Measurements from ENCODE around the gene HNMT. TPM values are rescaled to one million over a fixed set of nuclear protein-coding genes. Genes with fewer than 3 reads are reported as not detected.
"Not testable (repeated sequence)": the region's sequence is repeated elsewhere in the genome, so short reads cannot be mapped to it uniquely, and the experiment has no call there.

Gene HNMT
- total and polyA plus RNA-seq, 5 donors from 2014 or later = not detected

- ATAC-seq (ENCODE audit: low read depth in 2 of 2) (no peak), DNase-seq (no peak)
- H3K4me3 ChIP-seq (ENCODE audit: low read depth, low read length) = no peak overlapping the region
- no peaks in the 10 kb centered on the region for H3K9me3 ChIP-seq (ENCODE audit: control insufficient read depth in 2 of 2, low read length in 2 of 2)
- Mint-ChIP-seq H3K9me3 (peaks cover 0 to 8% (median 3%) of the 10 kb centered on the region in 7 donors), H3K4me1 (no peaks in the 10 kb centered on the region), H3K4me3 (no peak overlapping the region), H3K36me3 (no peaks in the 10 kb centered on the region), H3K27me3 (no peaks in the 10 kb centered on the region), H3K27ac (no peak overlapping the region)
- H3K4me1 ChIP-seq (ENCODE audit: control insufficient read depth, insufficient read depth, low read length, poor library complexity, severe bottlenecking) = no peaks in the 10 kb centered on the region
- H3K27me3 ChIP-seq (ENCODE audit: control insufficient read depth, insufficient read depth, low read length) = no peaks in the 10 kb centered on the region
- H3K36me3 ChIP-seq (ENCODE audit: control insufficient read depth, insufficient read depth, low read length) = no peaks in the 10 kb centered on the region
- H3K27ac ChIP-seq (ENCODE audit: insufficient read depth, low read length, poor library complexity, severe bottlenecking) = no peak overlapping the region
These were observed 78.0 kb downstream of the HNMT start for GRCh38 chr2:138042311-138042710.

GRCh38 chr2:138043588-138043987, 79.3 kb downstream of the HNMT start:
- H3K4me3 ChIP-seq (ENCODE audit: low read depth, low read length); DNase-seq; H3K27me3 ChIP-seq (ENCODE audit: control insufficient read depth, insufficient read depth, low read length); H3K36me3 Mint-ChIP-seq; H3K4me1 ChIP-seq (ENCODE audit: control insufficient read depth, insufficient read depth, low read length, poor library complexity, severe bottlenecking); H3K9me3 Mint-ChIP-seq; H3K27me3 Mint-ChIP-seq; H3K9me3 ChIP-seq (ENCODE audit: control insufficient read depth in 2 of 2, low read length in 2 of 2); H3K36me3 ChIP-seq (ENCODE audit: control insufficient read depth, insufficient read depth, low read length); H3K4me1 Mint-ChIP-seq; H3K27ac Mint-ChIP-seq; H3K27ac ChIP-seq (ENCODE audit: insufficient read depth, low read length, poor library complexity, severe bottlenecking); ATAC-seq (ENCODE audit: low read depth in 2 of 2); H3K4me3 Mint-ChIP-seq: not testable (repeated sequence)

- no peaks in the 10 kb centered on the region for H3K36me3 ChIP-seq (ENCODE audit: control insufficient read depth, insufficient read depth, low read length)
- H3K27me3 Mint-ChIP-seq = no peaks in the 10 kb centered on the region
- H3K4me3 Mint-ChIP-seq = no peak overlapping the region
- H3K27ac ChIP-seq (ENCODE audit: insufficient read depth, low read length, poor library complexity, severe bottlenecking) = no peak overlapping the region
- H3K27me3 ChIP-seq (ENCODE audit: control insufficient read depth, insufficient read depth, low read length) = no peaks in the 10 kb centered on the region
- H3K9me3 Mint-ChIP-seq = peaks cover 0 to 4% (median 0%) of the 10 kb centered on the region in 7 donors
- DNase-seq = no peak
- no peaks in the 10 kb centered on the region for H3K36me3 Mint-ChIP-seq
- no peak overlapping the region for H3K27ac Mint-ChIP-seq
- ATAC-seq (ENCODE audit: low read depth in 2 of 2) = no peak
- no peak overlapping the region for H3K4me3 ChIP-seq (ENCODE audit: low read depth, low read length)
- H3K9me3 ChIP-seq (ENCODE audit: control insufficient read depth in 2 of 2, low read length in 2 of 2) = no peaks in the 10 kb centered on the region
- no peaks in the 10 kb centered on the region for H3K4me1 Mint-ChIP-seq
- H3K4me1 ChIP-seq (ENCODE audit: control insufficient read depth, insufficient read depth, low read length, poor library complexity, severe bottlenecking) = no peaks in the 10 kb centered on the region
These were observed 94.2 kb downstream of the HNMT start for GRCh38 chr2:138058427-138058826.

GRCh38 chr2:138059487-138060300, 95.4 kb downstream of the HNMT start:
- no peak for ATAC-seq (ENCODE audit: low read depth in 2 of 2)
- no peak overlapping the region for H3K27ac Mint-ChIP-seq

GRCh38 chr2:138060301-138060635, 96.0 kb downstream of the HNMT start:
- Mint-ChIP-seq H3K4me1 (no peaks in the 10 kb centered on the region), H3K36me3 (no peaks in the 10 kb centered on the region), H3K4me3 (no peak overlapping the region), H3K27ac (no peak overlapping the region), H3K27me3 (no peaks in the 10 kb centered on the region), H3K9me3 (peaks cover 0 to 8% (median 0%) of the 10 kb centered on the region in 7 donors)
- DNase-seq = no peak
- H3K27ac ChIP-seq (ENCODE audit: insufficient read depth, low read length, poor library complexity, severe bottlenecking) = no peak overlapping the region
- H3K36me3 ChIP-seq (ENCODE audit: control insufficient read depth, insufficient read depth, low read length) = no peaks in the 10 kb centered on the region
- no peaks in the 10 kb centered on the region for H3K4me1 ChIP-seq (ENCODE audit: control insufficient read depth, insufficient read depth, low read length, poor library complexity, severe bottlenecking)
- no peaks in the 10 kb centered on the region for H3K9me3 ChIP-seq (ENCODE audit: control insufficient read depth in 2 of 2, low read length in 2 of 2)
- no peak overlapping the region for H3K4me3 ChIP-seq (ENCODE audit: low read depth, low read length)
- no peak for ATAC-seq (ENCODE audit: low read depth in 2 of 2)
- no peaks in the 10 kb centered on the region for H3K27me3 ChIP-seq (ENCODE audit: control insufficient read depth, insufficient read depth, low read length)

More at GRCh38 chr2:138059487-138060300, 95.4 kb downstream of the HNMT start:
- Mint-ChIP-seq H3K4me1 (no peaks in the 10 kb centered on the region), H3K27me3 (no peaks in the 10 kb centered on the region), H3K4me3 (no peak overlapping the region), H3K9me3 (peaks cover 0 to 4% (median 0%) of the 10 kb centered on the region in 7 donors), H3K36me3 (no peaks in the 10 kb centered on the region)
- Histone ChIP-seq H3K36me3 (ENCODE audit: control insufficient read depth, insufficient read depth, low read length) (no peaks in the 10 kb centered on the region), H3K27ac (ENCODE audit: insufficient read depth, low read length, poor library complexity, severe bottlenecking) (no peak overlapping the region), H3K9me3 (ENCODE audit: control insufficient read depth in 2 of 2, low read length in 2 of 2) (no peaks in the 10 kb centered on the region), H3K4me1 (ENCODE audit: control insufficient read depth, insufficient read depth, low read length, poor library complexity, severe bottlenecking) (no peaks in the 10 kb centered on the region), H3K27me3 (ENCODE audit: control insufficient read depth, insufficient read depth, low read length) (no peaks in the 10 kb centered on the region), H3K4me3 (ENCODE audit: low read depth, low read length) (no peak overlapping the region)
- DNase-seq = no peak

GRCh38 chr2:138061961-138062360, 97.7 kb downstream of the HNMT start:
- H3K27me3 ChIP-seq (ENCODE audit: control insufficient read depth, insufficient read depth, low read length) = no peaks in the 10 kb centered on the region
- H3K27ac Mint-ChIP-seq = no peak overlapping the region
- H3K36me3 ChIP-seq (ENCODE audit: control insufficient read depth, insufficient read depth, low read length) = no peaks in the 10 kb centered on the region
- no peaks in the 10 kb centered on the region for H3K36me3 Mint-ChIP-seq
- DNase-seq (no peak), ATAC-seq (ENCODE audit: low read depth in 2 of 2) (no peak)
- H3K4me3 Mint-ChIP-seq = no peak overlapping the region
- H3K9me3 ChIP-seq (ENCODE audit: control insufficient read depth in 2 of 2, low read length in 2 of 2) = no peaks in the 10 kb centered on the region
- no peaks in the 10 kb centered on the region for H3K27me3 Mint-ChIP-seq
- H3K4me1 ChIP-seq (ENCODE audit: control insufficient read depth, insufficient read depth, low read length, poor library complexity, severe bottlenecking) = no peaks in the 10 kb centered on the region
- no peaks in the 10 kb centered on the region for H3K4me1 Mint-ChIP-seq
- H3K27ac ChIP-seq (ENCODE audit: insufficient read depth, low read length, poor library complexity, severe bottlenecking) = no peak overlapping the region
- H3K9me3 Mint-ChIP-seq = peaks cover 0 to 9% (median 0%) of the 10 kb centered on the region in 7 donors
- no peak overlapping the region for H3K4me3 ChIP-seq (ENCODE audit: low read depth, low read length)

- H3K27ac Mint-ChIP-seq = no peak overlapping the region
- H3K4me1 Mint-ChIP-seq = no peaks in the 10 kb centered on the region
- H3K4me3 Mint-ChIP-seq = no peak overlapping the region
- no peak for DNase-seq
- no peak overlapping the region for H3K27ac ChIP-seq (ENCODE audit: insufficient read depth, low read length, poor library complexity, severe bottlenecking)
- no peaks in the 10 kb centered on the region for H3K27me3 Mint-ChIP-seq
- H3K4me3 ChIP-seq (ENCODE audit: low read depth, low read length) = no peak overlapping the region
- no peak for ATAC-seq (ENCODE audit: low read depth in 2 of 2)
- H3K36me3 Mint-ChIP-seq = no peaks in the 10 kb centered on the region
- no peaks in the 10 kb centered on the region for H3K9me3 ChIP-seq (ENCODE audit: control insufficient read depth in 2 of 2, low read length in 2 of 2)
- H3K9me3 Mint-ChIP-seq = peaks cover 0 to 5% (median 0%) of the 10 kb centered on the region in 7 donors
- H3K36me3 ChIP-seq (ENCODE audit: control insufficient read depth, insufficient read depth, low read length) = no peaks in the 10 kb centered on the region
- no peaks in the 10 kb centered on the region for H3K27me3 ChIP-seq (ENCODE audit: control insufficient read depth, insufficient read depth, low read length)
- no peaks in the 10 kb centered on the region for H3K4me1 ChIP-seq (ENCODE audit: control insufficient read depth, insufficient read depth, low read length, poor library complexity, severe bottlenecking)
These were observed 98.9 kb downstream of the HNMT start for GRCh38 chr2:138063181-138063580.
